CD4-positive, alpha-beta T cell treated with Interleukin-21 for 1 hour (primary cell): ENCODE data around the gene IQGAP3.
"Not testable (repeated sequence)": the region's sequence is repeated elsewhere in the genome, so short reads cannot be mapped to it uniquely, and the experiment has no call there.

Experiments used
- DNase-seq: peaks from one replicate; pipeline ENCODE4 v3.0.0-alpha.2; 2020

Gene IQGAP3

GRCh38 chr1:156560585-156561163 lies 11.7 kb downstream of the IQGAP3 start:
- no peak for DNase-seq

DNA sequence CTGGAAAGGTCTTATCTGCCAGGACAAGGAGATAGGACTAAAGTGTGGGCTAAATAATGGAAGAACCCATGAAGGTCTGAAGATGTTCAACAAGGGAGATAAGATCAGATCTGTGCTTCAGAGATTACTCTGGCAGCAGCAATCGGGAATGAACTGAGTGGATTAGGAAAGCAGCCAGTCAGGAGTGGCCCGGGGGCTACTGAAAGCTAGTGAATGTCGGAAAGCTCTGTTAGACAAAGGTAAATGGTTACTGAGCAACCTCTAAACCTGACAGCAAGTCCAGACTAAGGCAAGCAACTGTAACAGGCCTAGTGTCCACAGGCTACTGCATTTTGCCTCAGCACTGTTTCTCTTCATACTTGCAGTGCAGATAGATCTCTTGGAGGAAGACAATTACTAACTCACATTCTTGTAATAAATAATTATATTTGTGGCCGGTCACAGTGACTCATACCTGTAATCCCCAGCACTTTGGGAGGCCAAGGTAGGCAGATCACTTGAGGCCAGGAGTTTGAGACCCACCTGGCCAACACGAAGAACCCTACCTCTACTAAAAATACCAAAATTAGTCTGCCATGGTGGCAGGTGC lies 12.5 kb downstream of the IQGAP3 start:
- no peak for DNase-seq

DNA sequence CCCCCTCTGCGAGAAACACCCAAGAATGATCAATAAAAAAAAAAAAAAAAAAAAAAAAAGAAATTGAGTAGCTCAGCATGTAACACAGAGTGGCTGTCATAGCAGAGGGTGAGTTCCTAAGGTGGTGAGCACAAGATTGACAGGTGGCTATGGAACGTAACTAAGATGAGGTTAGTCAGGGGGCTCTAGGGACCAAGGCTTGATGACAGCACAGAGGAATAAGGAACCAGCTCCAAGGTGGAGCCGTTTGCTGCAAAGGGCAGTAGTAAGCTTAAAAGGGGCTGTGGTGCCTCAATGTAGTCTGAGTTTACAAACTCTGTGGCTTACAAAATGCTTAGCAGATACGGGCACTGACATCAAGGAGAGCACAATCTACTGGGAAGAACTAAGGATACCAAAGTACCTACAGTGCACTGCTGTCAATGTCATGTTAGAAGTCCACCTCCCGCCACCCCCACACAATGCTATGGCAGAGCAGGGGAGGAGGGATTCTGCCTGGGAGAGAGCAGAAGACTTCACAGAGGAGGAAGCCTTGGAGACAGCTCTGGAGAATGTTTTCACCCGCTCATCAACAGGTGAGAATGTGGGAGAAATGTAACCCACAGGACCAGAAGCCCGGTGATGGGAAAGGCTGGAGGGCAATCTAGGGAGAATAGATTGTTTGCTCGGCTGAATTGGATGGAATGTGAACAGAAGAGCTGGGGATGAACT lies 13.1 kb downstream of the IQGAP3 start:
- DNase-seq, result no peak

DNA sequence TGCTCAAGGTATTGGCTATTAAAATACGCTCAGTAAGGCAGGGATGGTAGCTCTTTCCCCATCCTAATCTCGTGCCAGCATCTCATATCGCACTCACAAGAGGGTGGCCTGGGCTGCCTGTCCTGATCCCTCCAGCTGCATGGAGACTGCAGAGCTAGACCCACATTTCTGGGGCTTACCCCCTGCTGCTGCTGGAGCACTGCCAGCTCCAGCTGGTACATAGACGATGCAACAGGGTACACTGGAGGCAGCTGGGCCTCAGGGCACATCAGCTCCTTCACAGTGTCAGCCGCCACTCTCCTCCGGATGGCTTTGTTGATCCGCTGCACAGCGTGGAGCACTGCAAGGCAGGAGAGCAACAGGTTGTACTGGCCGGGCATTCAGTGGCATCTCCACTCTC lies 16.0 kb downstream of the IQGAP3 start:
- no peak for DNase-seq

DNA sequence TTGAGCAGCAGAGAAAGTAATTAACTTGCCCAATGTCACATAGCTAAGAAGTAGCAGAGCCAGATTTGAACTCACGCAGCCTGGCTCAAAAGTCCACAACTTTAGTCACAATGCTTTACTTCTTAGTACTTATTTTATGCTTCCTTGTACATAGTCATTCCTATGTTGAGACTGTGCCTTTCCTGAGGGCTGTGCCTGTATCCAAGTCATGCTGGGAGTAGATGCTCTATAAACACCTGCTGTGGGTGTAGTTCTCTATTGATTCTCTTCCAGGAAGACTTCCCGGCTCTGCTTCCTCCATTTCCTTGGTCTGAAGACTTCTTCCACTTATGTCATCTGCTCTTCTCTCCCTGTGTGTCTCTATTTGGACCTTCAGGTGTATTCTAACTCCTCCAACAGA lies 16.6 kb downstream of the IQGAP3 start:
- no peak for DNase-seq

GRCh38 chr1:156554971-156555370 lies 17.4 kb downstream of the IQGAP3 start:
- no peak for DNase-seq

DNA sequence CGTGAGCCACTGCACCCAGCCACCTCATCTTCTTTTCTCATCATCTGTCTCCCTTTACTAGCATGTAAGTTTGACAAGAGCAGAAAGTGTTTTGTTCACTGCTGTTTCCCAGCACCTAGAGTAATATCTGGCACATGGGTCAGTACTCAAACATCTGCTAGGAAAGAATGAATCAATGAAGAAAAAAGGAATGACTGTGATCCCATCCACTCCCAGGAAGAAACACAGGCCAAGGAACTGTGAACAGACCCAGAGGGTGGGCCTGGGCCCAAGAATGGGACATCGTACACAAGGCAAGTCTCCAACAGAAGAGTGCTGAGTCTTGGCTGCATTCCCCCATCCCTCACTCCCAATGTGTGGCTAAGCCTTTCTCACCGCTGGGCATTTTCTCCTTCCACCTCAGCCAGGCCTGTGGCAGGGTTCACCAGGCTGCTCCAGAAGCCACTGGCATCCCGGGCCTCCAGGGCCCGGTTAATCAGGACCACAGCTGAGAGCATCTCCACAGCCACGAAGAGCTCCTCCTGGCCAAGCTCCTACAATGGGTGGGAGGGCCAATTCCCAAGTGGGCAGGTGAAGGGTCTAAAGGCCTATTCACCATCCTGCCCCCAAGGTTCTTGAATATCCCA lies 18.4 kb downstream of the IQGAP3 start:
- no peak for DNase-seq

- not testable (repeated sequence) for DNase-seq
Measured at GRCh38 chr1:156552937-156553336, 19.4 kb downstream of the IQGAP3 start.

DNA sequence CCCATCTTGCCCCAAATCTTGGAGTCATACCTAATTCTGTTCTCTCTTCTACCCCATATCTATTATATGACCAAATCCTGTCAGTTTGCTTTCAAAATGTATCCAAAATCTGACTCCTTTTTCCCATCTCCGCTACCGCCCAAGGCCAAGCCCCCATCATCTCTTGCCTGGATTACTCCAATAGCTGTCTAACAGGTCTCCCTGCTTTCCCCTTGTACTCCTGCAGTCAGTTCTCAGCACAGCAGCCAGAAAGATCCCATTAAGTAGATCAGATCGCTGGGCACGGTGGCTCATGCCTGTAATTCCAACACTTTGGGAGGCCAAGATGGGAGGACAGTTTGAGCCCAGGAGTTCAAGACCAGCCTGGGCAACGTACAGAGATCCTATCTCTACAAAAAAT lies 19.8 kb downstream of the IQGAP3 start:
- no peak for DNase-seq

DNA sequence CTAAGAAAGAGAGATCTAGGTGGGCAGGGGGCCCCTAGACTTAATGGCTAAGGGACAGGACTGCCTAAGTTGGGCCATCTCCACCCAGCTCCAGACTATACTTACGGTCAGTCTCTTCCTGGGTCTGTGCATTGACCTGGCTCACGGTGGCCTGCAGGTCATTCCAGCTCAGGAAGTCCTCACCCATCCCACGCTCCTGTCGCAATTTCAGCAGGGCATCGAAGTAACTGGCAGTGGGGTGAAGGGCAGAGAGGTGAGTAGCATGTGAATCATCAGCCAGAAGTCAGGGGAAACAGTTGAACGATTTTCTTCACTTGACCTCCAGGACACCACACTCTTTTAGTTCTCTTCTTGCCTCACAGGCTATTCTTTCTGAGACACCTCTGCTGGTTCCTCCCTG lies 20.5 kb downstream of the IQGAP3 start:
- no peak for DNase-seq

GRCh38 chr1:156551066-156551643 lies 21.2 kb downstream of the IQGAP3 start:
- DNase-seq, result no peak

DNA sequence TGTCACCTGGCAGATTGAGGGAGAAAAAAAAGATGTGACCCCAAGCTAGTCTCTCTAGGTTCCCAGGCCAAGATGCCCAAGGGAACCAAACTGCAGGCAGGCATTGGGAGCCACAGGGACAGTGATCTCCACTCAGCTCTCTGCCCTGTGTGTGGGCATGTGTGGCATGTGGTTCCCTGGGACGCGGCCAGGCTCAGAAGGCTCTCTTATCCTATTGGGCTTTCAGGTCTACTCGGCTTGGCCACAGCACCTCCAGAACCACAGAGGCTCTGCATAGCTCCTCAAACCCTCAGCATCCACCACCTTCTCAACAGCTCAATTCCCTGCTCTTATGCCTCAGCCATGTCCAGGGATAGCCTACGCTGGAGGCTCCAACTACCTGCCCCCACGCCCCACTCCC lies 22.0 kb downstream of the IQGAP3 start:
- DNase-seq, result no peak

GRCh38 chr1:156549831-156550230 lies 22.5 kb downstream of the IQGAP3 start:
- no peak for DNase-seq

DNA sequence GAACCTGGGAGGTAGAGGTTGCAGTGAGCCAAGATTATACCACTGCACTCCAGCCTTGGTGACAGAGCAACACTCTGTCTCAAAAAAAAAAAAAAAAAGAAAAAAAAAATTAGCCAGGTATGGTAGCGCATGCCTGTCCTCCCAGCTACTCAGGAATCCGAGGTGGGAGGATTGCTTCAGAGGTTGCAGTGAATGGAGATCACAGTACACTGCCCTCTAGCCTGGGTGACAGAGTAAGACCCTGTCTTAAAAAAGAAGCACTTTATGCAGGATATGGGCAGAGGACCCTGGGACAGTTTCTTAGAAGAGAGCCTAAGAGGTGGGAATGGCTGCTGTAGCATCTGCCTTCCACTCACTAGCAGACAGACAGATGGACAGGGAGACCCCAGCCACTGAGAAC lies 23.0 kb downstream of the IQGAP3 start:
- no peak for DNase-seq

DNA sequence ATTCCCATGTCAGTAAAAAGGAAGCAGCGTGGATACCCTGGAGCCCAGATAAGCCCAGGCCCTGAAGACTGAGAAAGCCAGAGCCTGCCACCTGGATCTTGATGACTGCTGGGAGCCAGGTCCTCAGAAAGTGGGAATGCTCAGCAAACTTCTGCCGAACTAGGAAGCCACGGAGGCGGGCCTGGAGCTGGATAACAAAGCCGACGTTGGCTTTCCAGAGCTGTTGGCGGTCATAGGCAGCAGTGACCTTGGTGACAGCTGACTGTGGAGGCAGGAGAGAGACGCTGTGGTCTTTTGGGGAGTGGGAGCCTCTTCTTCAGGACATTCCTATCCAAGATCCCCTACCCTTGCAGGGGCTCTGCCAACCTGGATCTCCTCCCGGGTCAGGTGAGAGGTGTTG lies 24.4 kb downstream of the IQGAP3 start:
- DNase-seq, result no peak

DNA sequence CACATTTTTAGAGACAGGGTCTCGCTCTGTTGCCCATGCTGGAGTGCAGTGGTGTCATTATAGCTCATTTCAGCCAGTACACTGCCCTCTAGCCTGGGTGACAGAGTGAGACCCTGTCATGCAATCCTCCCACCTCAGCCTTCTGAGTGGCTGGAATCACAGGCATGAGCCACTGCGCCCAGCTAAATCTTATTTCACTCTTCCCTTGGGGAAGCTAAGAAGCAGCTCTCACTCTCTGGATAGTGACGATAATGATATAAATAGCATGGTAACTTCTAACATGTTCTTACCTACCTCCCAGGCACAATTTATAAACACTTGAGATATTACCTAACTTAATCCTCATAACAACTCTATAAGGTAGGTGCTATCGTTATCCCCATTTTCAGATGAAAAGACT lies 24.9 kb downstream of the IQGAP3 start:
- DNase-seq, result no peak

DNA sequence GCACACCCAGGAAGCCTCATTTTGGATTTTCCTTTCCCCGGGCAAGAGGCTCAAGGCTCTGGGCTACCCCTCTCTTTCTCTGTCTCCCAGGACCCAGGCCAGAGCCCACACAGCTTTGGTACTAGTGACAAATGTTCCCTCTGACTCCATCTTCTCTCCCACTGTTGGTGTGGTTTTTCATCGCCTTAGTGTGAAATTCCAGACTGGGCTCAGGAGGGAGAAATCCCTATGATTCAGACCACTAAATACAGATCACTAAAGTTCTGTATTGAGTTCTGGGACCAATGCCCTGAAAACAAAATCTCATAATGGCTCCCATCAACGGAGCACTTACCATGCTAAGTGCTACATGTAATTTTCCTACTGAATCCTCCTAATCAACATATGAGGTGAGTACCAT lies 26.1 kb downstream of the IQGAP3 start:
- no peak for DNase-seq

DNA sequence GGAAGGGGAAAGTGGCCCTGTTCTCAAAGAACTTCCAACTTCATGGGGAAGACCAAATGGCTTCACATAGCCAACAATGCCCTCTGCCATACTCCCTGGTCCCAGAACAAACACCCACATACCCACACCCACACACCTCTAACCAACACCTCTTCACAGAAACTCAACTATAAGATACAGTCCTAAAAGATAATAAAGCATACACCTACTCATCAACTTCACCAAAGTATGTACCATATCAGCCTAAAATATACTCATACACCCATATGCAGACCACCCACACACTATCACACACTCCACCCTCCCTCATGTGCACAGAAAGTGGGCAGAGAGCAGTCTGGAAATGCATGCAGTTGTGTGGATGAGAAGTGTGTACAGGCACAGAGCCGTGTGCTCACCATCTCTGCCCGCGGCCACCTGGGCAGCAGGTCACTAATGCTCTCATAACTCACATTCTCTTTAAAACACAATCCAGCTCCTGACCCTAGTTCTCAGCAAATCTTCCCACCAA lies 27.7 kb downstream of the IQGAP3 start:
- no peak for DNase-seq

DNA sequence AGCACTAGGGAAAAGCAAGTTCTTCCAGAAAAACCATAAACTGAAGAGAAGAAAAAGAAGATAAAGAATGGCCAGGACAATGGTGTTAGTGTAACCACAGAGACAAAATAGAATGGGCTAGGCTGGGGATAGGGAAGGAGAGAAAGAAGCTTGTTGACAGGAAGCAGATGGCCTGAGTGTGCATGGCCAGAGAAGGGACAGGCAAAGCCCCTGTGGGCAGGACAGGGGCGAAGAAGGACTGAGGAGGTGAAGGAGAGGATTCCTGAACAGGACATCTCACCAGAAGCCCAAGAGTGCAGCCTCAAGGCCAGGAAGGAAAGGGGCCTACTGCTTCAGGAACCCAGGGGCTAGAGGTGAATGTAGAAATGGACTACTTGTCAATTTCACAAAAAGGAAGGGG lies 29.3 kb downstream of the IQGAP3 start:
- DNase-seq, result no peak

- no peak for DNase-seq
Measured at GRCh38 chr1:156540955-156541354, 31.4 kb downstream of the IQGAP3 start.

DNA sequence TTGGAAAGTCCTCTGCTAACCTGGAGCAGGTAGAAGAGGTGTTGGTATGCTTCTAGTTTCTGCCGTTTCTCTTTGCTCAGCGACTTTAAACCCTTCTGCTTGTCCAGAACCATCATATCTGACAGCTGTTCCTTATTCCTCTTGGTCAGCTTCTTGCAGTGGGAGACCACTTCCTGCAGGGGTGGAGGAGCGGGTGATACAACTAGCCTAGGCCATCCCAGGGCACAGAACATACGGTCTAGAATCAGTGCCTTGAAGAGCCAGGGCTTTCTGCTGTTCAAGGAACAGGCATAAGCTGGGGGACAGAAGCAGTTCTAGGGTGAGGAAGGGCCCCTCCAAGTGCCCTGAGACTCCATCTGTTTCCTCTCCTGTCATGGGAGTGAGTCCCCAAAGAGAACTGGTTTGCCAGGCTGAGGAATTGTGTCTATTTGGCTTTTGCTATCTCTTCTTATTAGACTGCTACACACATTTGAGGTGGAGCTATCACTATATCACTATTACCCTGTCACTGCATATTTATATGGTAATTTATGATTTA lies 32.5 kb downstream of the IQGAP3 start:
- no peak for DNase-seq

DNA sequence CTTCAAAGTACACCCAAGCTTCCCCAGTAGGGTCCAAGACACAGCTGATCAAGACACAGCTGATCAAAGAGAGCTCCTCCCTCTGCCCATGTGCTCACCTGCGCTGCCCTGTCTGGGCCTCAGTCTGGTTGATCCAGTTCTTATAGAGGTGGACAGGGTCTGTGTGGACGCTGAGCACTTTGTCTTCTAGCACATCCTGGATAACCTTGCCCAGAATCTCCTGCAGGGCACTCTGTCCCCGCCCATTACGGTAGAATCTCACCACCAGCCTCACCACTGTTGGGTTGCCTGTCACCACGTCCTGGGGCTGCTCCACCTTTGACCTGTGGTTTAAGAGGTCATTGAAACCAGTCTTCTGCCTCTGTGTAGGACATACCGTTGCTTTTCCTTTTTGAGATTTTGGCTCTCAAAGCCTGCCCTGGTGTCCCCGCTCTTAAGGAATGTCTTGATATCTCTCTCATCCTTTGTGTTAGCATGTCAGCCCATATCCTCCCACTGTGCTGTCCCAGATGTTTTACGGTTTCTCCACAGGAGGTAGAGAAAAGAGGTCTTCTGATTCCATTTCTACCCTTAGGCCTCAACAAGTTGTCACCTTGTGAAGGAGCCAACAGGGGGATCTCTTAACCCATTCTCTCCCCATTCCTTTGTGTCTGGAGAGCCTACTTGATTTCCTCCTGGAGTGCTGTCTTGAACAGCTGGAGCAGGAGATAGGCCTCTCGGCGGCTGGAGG lies 33.5 kb downstream of the IQGAP3 start:
- no peak for DNase-seq

DNA sequence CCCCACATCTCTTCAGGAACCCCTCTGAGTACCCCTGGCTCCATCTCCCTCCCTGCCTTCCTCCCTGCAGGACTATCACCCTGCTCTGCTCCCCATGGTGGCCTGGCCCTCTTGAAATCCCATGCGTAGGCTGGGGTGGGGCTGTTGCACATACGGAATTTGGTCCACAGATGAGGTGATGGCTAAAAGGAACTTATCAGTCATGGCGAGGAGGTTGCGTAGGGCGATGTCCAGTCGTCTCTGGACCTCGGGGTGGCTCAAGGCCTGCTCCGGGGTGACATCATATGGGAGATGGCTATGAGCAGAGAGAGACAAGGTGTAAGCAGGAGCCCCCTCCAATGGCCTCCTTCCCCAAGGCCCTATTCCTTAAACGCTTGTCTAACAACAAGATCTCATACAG lies 35.3 kb downstream of the IQGAP3 start:
- no peak for DNase-seq
